Measurements from ENCODE around the gene TCF7L2.

Gene TCF7L2

DNA sequence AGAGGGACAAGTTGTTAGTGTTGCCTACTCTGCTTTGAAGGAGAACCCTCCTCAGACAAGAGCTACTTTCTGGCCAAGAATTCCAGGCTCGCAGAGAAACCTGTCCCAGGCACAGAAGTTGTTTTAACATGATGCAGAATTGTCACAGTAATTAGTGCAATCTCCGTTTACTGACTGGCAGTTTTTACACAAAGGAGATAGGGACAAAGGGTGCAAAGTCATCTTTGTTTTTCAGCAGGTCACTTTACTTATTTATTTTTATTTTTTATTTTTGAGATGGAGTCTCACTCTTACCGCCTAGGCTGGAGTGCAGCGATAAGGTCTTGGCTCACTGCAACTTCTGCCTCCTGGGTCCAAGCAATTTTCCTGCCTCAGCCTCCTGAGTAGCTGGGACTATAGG is 12.3 kb downstream of the TCF7L2 start:
- Histone ChIP-seq H4K8ac (ENCODE audit: low read depth, low read length) (no peak overlapping the region), H3K36me3 (ENCODE audit: control insufficient read depth in 1 of 2, insufficient read depth in 2 of 2, low read length in 2 of 2) (peaks cover 0 to 3% of the 10 kb centered on the region in 2 experiments), H2AFZ (ENCODE audit: insufficient read depth, low read length, poor library complexity) (no peak overlapping the region), H2BK5ac (ENCODE audit: low read depth, low read length, poor library complexity) (no peak overlapping the region), H3K9ac (ENCODE audit: low read length) (no peak overlapping the region), H3K79me1 (ENCODE audit: low read length) (peaks cover 39% of the 10 kb centered on the region), H2AK5ac (ENCODE audit: low read length) (no peak overlapping the region), H2BK12ac (ENCODE audit: low read length) (no peak overlapping the region), H3K27ac (ENCODE audit: low read depth, low read length) (peak overlapping the region; percentile 63), H3K23ac (ENCODE audit: low read length) (no peak overlapping the region), H2BK120ac (ENCODE audit: insufficient read depth, low read length, poor library complexity) (no peak overlapping the region), H3K14ac (ENCODE audit: low read length) (no peak overlapping the region), H3K79me2 (ENCODE audit: control insufficient read depth, insufficient read depth, low read length, poor library complexity) (peaks cover 7% of the 10 kb centered on the region), H3K27me3 (ENCODE audit: insufficient read depth, low read length) (no peaks in the 10 kb centered on the region), H3K4me1 (ENCODE audit: control insufficient read depth in 1 of 2, insufficient read depth in 2 of 2, low read length in 2 of 2) (peaks cover 42 to 47% of the 10 kb centered on the region in 2 experiments), H3K4me2 (ENCODE audit: low read length) (no peak overlapping the region), H4K12ac (ENCODE audit: low read depth, low read length) (no peak overlapping the region), H4K91ac (ENCODE audit: low read depth, low read length) (peak overlapping the region; percentile 25), H3K4ac (ENCODE audit: low read depth, low read length) (no peak overlapping the region), H3K4me3 (ENCODE audit: low read depth, low read length) (no peak overlapping the region), H3K18ac (ENCODE audit: low read length) (no peak overlapping the region), H3K9me3 (ENCODE audit: insufficient read depth, low read depth, low read length) (no peaks in the 10 kb centered on the region)
- WGBS (ENCODE audit: extremely low coverage, insufficient coverage, insufficient read length) = no CpG with 5 or more reads among the region's 4 CpGs
- DNase-seq = peak; percentile 57 to 80

DNA sequence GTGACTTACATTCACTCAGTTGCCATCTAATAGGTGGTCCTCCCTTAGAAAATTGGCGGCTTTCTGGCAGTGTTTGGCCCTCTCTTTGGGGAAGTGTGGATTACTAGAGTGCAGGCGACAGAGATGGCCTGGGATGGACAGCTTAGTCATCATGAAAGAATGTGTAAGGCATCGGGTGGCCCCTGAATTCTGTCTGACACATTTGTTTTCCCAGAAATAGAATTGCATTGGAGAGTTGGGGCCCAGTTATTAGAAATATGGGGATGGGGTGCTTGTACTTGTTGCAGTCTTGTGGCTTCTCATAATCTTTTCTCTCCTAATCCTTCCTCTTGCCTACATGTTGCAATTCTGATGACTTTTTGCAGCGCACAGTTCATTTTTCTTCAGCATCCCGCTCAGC is 13.8 kb downstream of the TCF7L2 start:
- Histone ChIP-seq H3K4me2 (ENCODE audit: low read length) (peak overlapping the region; percentile 5), H3K36me3 (ENCODE audit: control insufficient read depth in 1 of 2, insufficient read depth in 2 of 2, low read length in 2 of 2) (peaks cover 0 to 9% of the 10 kb centered on the region in 2 experiments), H3K4ac (ENCODE audit: low read depth, low read length) (peak overlapping the region; percentile 37), H3K9ac (ENCODE audit: low read length) (no peak overlapping the region), H2BK120ac (ENCODE audit: insufficient read depth, low read length, poor library complexity) (no peak overlapping the region), H3K79me2 (ENCODE audit: control insufficient read depth, insufficient read depth, low read length, poor library complexity) (peaks cover 5% of the 10 kb centered on the region), H2AK5ac (ENCODE audit: low read length) (no peak overlapping the region), H3K4me1 (ENCODE audit: control insufficient read depth in 1 of 2, insufficient read depth in 2 of 2, low read length in 2 of 2) (peaks cover 35 to 37% of the 10 kb centered on the region in 2 experiments), H3K27ac (ENCODE audit: low read depth, low read length) (peak overlapping the region; percentile 49), H4K91ac (ENCODE audit: low read depth, low read length) (peak overlapping the region; percentile 63), H4K12ac (ENCODE audit: low read depth, low read length) (no peak overlapping the region), H3K14ac (ENCODE audit: low read length) (peak overlapping the region; percentile 67), H3K79me1 (ENCODE audit: low read length) (peaks cover 34% of the 10 kb centered on the region), H3K27me3 (ENCODE audit: insufficient read depth, low read length) (no peaks in the 10 kb centered on the region), H4K8ac (ENCODE audit: low read depth, low read length) (no peak overlapping the region), H3K9me3 (ENCODE audit: insufficient read depth, low read depth, low read length) (no peaks in the 10 kb centered on the region), H3K18ac (ENCODE audit: low read length) (no peak overlapping the region), H2BK12ac (ENCODE audit: low read length) (peak overlapping the region; percentile 65), H3K23ac (ENCODE audit: low read length) (no peak overlapping the region), H3K4me3 (ENCODE audit: low read depth, low read length) (no peak overlapping the region), H2AFZ (ENCODE audit: insufficient read depth, low read length, poor library complexity) (no peak overlapping the region), H2BK5ac (ENCODE audit: low read depth, low read length, poor library complexity) (peak overlapping the region; percentile 46)
- DNase-seq = peak in 1 of 2 donors; percentile 46
- WGBS (ENCODE audit: extremely low coverage, insufficient coverage, insufficient read length) = no CpG with 5 or more reads among the region's 5 CpGs

DNA sequence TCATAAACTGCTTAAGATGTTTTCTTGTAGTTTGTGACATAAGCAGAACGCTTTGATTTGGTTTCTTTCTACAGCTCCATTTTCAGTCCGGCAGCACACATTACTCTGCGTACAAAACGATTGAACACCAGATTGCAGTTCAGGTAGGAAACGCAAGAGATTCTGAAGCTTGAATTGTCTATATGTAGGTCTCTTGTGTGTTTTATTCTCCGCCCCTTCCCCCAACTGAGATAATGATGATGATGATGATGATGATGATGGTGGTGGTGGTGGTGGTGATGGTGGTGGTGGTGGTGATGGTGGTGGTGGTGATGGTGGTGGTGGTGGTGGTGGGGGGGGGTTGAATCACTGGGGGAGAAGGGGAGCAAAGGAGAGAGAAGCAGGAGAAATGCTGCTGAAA is 14.4 kb downstream of the TCF7L2 start:
- Histone ChIP-seq H2BK120ac (ENCODE audit: insufficient read depth, low read length, poor library complexity) (no peak overlapping the region), H2BK5ac (ENCODE audit: low read depth, low read length, poor library complexity) (no peak overlapping the region), H2BK12ac (ENCODE audit: low read length) (no peak overlapping the region), H4K91ac (ENCODE audit: low read depth, low read length) (no peak overlapping the region), H2AFZ (ENCODE audit: insufficient read depth, low read length, poor library complexity) (no peak overlapping the region), H4K8ac (ENCODE audit: low read depth, low read length) (no peak overlapping the region), H2AK5ac (ENCODE audit: low read length) (no peak overlapping the region), H3K4me2 (ENCODE audit: low read length) (no peak overlapping the region), H3K27ac (ENCODE audit: low read depth, low read length) (no peak overlapping the region), H3K79me1 (ENCODE audit: low read length) (peaks cover 32% of the 10 kb centered on the region), H3K4ac (ENCODE audit: low read depth, low read length) (no peak overlapping the region), H3K9ac (ENCODE audit: low read length) (no peak overlapping the region), H4K12ac (ENCODE audit: low read depth, low read length) (no peak overlapping the region), H3K36me3 (ENCODE audit: control insufficient read depth in 1 of 2, insufficient read depth in 2 of 2, low read length in 2 of 2) (peaks cover 0 to 9% of the 10 kb centered on the region in 2 experiments), H3K14ac (ENCODE audit: low read length) (no peak overlapping the region), H3K18ac (ENCODE audit: low read length) (no peak overlapping the region), H3K23ac (ENCODE audit: low read length) (no peak overlapping the region), H3K9me3 (ENCODE audit: insufficient read depth, low read depth, low read length) (no peaks in the 10 kb centered on the region), H3K79me2 (ENCODE audit: control insufficient read depth, insufficient read depth, low read length, poor library complexity) (peaks cover 5% of the 10 kb centered on the region), H3K4me3 (ENCODE audit: low read depth, low read length) (no peak overlapping the region), H3K27me3 (ENCODE audit: insufficient read depth, low read length) (no peaks in the 10 kb centered on the region), H3K4me1 (ENCODE audit: control insufficient read depth in 1 of 2, insufficient read depth in 2 of 2, low read length in 2 of 2) (peaks cover 34 to 37% of the 10 kb centered on the region in 2 experiments)
- peak in 1 of 2 donors; percentile 47 for DNase-seq
- WGBS (ENCODE audit: extremely low coverage, insufficient coverage, insufficient read length) = no CpG with 5 or more reads among the region's 6 CpGs

DNA sequence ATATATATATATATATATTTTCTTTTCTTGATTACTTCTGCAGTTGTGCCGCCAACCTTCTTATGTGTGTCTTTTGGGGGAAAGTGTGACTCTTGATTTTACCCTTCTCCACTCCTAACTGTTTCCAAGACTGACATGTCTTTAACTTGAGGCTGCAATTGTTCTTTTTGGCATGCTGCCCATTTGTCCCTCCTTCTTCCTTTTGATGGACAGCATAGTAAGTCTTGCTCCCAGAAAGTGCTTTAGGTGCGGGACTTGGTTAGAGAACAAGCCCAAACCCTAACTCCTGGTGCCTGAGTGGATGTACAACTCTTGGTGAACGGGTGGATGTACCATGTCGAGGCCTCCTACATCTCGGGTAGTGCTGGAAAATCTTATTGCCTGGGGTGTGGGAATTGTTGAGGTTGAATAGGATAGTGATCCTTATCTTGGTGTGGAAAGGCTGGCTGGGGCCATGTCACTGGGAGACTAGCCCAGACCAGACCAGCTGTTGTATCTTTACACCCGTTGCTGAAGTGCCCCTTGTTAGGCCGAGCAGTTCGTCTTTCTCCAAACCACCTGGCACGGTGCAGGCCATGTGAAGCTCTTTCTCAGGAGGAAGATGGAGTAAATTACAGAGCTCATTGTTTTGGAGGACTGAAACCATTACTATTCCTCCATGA is 16.3 kb downstream of the TCF7L2 start:
- peak overlapping the region; percentile 50 for H3K4ac ChIP-seq (ENCODE audit: low read depth, low read length)
- no CpG with 5 or more reads among the region's 9 CpGs for WGBS (ENCODE audit: extremely low coverage, insufficient coverage, insufficient read length)

More for the DNA sequence above, 16.3 kb downstream of the TCF7L2 start:
- peak overlapping the region; percentile 25 for H3K27ac ChIP-seq (ENCODE audit: low read depth, low read length)
- H2BK120ac ChIP-seq (ENCODE audit: insufficient read depth, low read length, poor library complexity) = no peak overlapping the region
- H3K27me3 ChIP-seq (ENCODE audit: insufficient read depth, low read length) = no peaks in the 10 kb centered on the region
- no peak overlapping the region for H3K18ac ChIP-seq (ENCODE audit: low read length)
- H2AFZ ChIP-seq (ENCODE audit: insufficient read depth, low read length, poor library complexity) = no peak overlapping the region
- H3K9ac ChIP-seq (ENCODE audit: low read length) = no peak overlapping the region
- H3K23ac ChIP-seq (ENCODE audit: low read length) = no peak overlapping the region
- H4K12ac ChIP-seq (ENCODE audit: low read depth, low read length) = no peak overlapping the region
- H2BK12ac ChIP-seq (ENCODE audit: low read length) = peak overlapping the region; percentile 19
- no peak overlapping the region for H3K4me2 ChIP-seq (ENCODE audit: low read length)
- H3K79me2 ChIP-seq (ENCODE audit: control insufficient read depth, insufficient read depth, low read length, poor library complexity) = peaks cover 7% of the 10 kb centered on the region
- H3K14ac ChIP-seq (ENCODE audit: low read length) = no peak overlapping the region
- no peak overlapping the region for H4K91ac ChIP-seq (ENCODE audit: low read depth, low read length)
- no peak overlapping the region for H3K4me3 ChIP-seq (ENCODE audit: low read depth, low read length)
- no peaks in the 10 kb centered on the region for H3K9me3 ChIP-seq (ENCODE audit: insufficient read depth, low read depth, low read length)
- no peak for DNase-seq
- peaks cover 27% of the 10 kb centered on the region for H3K79me1 ChIP-seq (ENCODE audit: low read length)
- H3K36me3 ChIP-seq (ENCODE audit: control insufficient read depth in 1 of 2, insufficient read depth in 2 of 2, low read length in 2 of 2) = peaks cover 3 to 17% of the 10 kb centered on the region in 2 experiments
- peaks cover 39% of the 10 kb centered on the region in 2 experiments for H3K4me1 ChIP-seq (ENCODE audit: control insufficient read depth in 1 of 2, insufficient read depth in 2 of 2, low read length in 2 of 2)
- peak overlapping the region; percentile 2 for H2BK5ac ChIP-seq (ENCODE audit: low read depth, low read length, poor library complexity)
- no peak overlapping the region for H4K8ac ChIP-seq (ENCODE audit: low read depth, low read length)
- H2AK5ac ChIP-seq (ENCODE audit: low read length) = no peak overlapping the region
